Measurements from ENCODE around the gene RAB6A. TPM values are rescaled to one million over a fixed set of nuclear protein-coding genes. Genes with fewer than 3 reads are reported as not detected.

The RAB6A gene
- total and polyA plus RNA-seq, 2 donors (not counting 3 experiments of a cell fraction or from before 2014, with no cell fraction given) = 45.0 to 130 TPM

GRCh38 chr11:73659961-73660360 lies 100.9 kb downstream of the RAB6A start:
- FAIRE-seq (no peak), DNase-seq (ENCODE audit: low read depth, low spot score) (no peak)
- H3K9ac ChIP-seq (replicated peaks; ENCODE audit: extremely low read depth, insufficient read depth, low read length) = no peak overlapping the region
- intact Hi-C loops (cut with micrococcal nuclease) = loop anchor here (2.0 kb wide), 1 partner anchor 353 kb away; no protein-coding TSS in a partner anchor
- H2AFZ ChIP-seq (ENCODE audit: low read depth, low read length) = no peak overlapping the region
- H3K9me3 ChIP-seq (replicated peaks; ENCODE audit: control insufficient read depth, insufficient read depth, low read length) = no peaks in the 10 kb centered on the region
- TF ChIP-seq GATA2 (IDR thresholded peaks at IDR 0.05; ENCODE audit: insufficient read depth, insufficient read length, low read depth, low read length) (no peak), JUN (IDR thresholded peaks at IDR 0.05; ENCODE audit: borderline replicate concordance, insufficient read depth, insufficient read length, low read depth) (no peak), CTCF (IDR thresholded peaks at IDR 0.05; ENCODE audit: extremely low read depth in 1 of 2, insufficient read depth in 1 of 2, low read depth in 1 of 2, low read length in 2 of 2) (no peak), POLR2A (IDR thresholded peaks at IDR 0.05; ENCODE audit: low read depth, low read length) (no peak), EZH2 (IDR thresholded peaks at IDR 0.05; ENCODE audit: borderline replicate concordance, low read depth, low read length, severe bottlenecking) (no peak), POLR2AphosphoS5 (IDR thresholded peaks at IDR 0.05; ENCODE audit: insufficient read depth, low read depth, low read length) (no peak), MYC (IDR thresholded peaks at IDR 0.05; ENCODE audit: low read depth, low read length) (no peak), MAX (IDR thresholded peaks at IDR 0.05; ENCODE audit: insufficient read depth, insufficient read length) (no peak), FOS (IDR thresholded peaks at IDR 0.05; ENCODE audit: borderline replicate concordance, insufficient read depth, low read length) (no peak)
- no TSS peak for BruUV-seq (replicated peaks)
- H3K4me1 ChIP-seq (ENCODE audit: control insufficient read depth, extremely low read depth, insufficient read depth, low read length) = peaks cover 6% of the 10 kb centered on the region
- dilution Hi-C loops (cut with MboI; ENCODE audit: extremely low pct_ligation_motif_present, low sequenced_read_pairs) = no loop called here
- no peaks in the 10 kb centered on the region for H3K36me3 ChIP-seq (ENCODE audit: control insufficient read depth in 2 of 2, extremely low read depth in 1 of 2, insufficient read depth in 2 of 2, low read length in 2 of 2)
- no peak overlapping the region for H3K4me3 ChIP-seq (replicated peaks in 1 of 3; ENCODE audit: insufficient read depth in 1 of 3, low read depth in 1 of 3, low read length in 3 of 3)
- POLR2A ChIA-PET = no interaction called here
- no peaks in the 10 kb centered on the region for H3K27me3 ChIP-seq (ENCODE audit: control insufficient read depth in 2 of 2, insufficient read depth in 2 of 2, low read length in 2 of 2)
- H3K4me2 ChIP-seq (ENCODE audit: insufficient read depth, low read length) = no peak overlapping the region
- H4K20me1 ChIP-seq (replicated peaks; ENCODE audit: control insufficient read depth, extremely low read depth, insufficient read depth, low read length) = no peaks in the 10 kb centered on the region
- H3K9me1 ChIP-seq (replicated peaks; ENCODE audit: control insufficient read depth, extremely low read depth, insufficient read depth, low read length) = no peaks in the 10 kb centered on the region
- H3K79me2 ChIP-seq (ENCODE audit: control insufficient read depth, insufficient read depth, low read length) = no peaks in the 10 kb centered on the region
- H3K27ac ChIP-seq (ENCODE audit: insufficient read depth, low read depth, low read length) = no peak overlapping the region
- CTCF ChIA-PET = interaction anchor here (0.8 to 6.0 kb wide), 27 partner anchors 10 to 353 kb away, joined by 3 to 243 read pairs (median 6); partner anchors contain the start of gene PLEKHB1
